ENCODE results near the gene F2R.

DNA sequence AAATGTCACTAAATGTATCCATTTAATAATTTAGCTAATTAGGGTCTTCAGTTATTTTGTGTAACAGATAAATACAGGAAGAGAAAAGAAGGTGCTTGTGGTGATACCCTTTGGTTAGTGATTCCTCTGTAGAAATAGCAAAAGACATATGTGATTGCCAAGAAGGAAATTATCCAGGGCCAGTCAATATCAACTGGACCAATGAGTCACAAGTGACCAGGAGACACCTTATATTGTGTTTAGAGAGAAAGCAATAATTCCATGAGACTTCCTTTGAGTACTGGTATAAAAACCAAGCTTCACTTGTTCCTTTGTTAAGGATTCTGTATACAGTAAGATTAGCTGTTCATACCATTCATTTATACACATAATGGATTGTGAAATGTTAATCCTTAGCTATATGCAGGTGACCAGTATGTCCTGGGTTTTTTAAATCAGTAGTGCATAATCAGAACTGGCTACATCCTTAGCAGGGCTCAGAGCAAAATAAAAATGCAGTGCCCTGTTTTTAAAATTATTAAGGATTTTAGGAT lies 11.7 kb upstream of the F2R start:
- TF ChIP-seq, protein P1, sequence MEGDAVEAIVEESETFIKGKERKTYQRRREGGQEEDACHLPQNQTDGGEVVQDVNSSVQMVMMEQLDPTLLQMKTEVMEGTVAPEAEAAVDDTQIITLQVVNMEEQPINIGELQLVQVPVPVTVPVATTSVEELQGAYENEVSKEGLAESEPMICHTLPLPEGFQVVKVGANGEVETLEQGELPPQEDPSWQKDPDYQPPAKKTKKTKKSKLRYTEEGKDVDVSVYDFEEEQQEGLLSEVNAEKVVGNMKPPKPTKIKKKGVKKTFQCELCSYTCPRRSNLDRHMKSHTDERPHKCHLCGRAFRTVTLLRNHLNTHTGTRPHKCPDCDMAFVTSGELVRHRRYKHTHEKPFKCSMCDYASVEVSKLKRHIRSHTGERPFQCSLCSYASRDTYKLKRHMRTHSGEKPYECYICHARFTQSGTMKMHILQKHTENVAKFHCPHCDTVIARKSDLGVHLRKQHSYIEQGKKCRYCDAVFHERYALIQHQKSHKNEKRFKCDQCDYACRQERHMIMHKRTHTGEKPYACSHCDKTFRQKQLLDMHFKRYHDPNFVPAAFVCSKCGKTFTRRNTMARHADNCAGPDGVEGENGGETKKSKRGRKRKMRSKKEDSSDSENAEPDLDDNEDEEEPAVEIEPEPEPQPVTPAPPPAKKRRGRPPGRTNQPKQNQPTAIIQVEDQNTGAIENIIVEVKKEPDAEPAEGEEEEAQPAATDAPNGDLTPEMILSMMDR (IDR thresholded peaks at IDR 0.05): no peak
- no peak for TF ChIP-seq POLR2A (IDR thresholded peaks at IDR 0.05)

Data from testis (tissue), 2 donors.